WI38 (cell line): ENCODE measurements around the gene F11R.
A peak's percentile ranks its signal among the peaks of the same experiment; 100 is the strongest.
"Not testable (repeated sequence)": the region's sequence is repeated elsewhere in the genome, so short reads cannot be mapped to it uniquely, and the experiment has no call there.

Source experiments
- H3K4me3 ChIP-seq: 2 replicates; pipeline ENCODE4 v1.5.1; 2011; ENCODE audit warnings: low read depth, mild to moderate bottlenecking, control low read depth, low read length
- TF ChIP-seq, protein P1 (sequence below): IDR thresholded peaks from 2 replicates; pipeline ENCODE4 v1.5.1; 2012; ENCODE audit warnings: low read depth, mild to moderate bottlenecking, control low read depth, low read length

Gene F11R

DNA sequence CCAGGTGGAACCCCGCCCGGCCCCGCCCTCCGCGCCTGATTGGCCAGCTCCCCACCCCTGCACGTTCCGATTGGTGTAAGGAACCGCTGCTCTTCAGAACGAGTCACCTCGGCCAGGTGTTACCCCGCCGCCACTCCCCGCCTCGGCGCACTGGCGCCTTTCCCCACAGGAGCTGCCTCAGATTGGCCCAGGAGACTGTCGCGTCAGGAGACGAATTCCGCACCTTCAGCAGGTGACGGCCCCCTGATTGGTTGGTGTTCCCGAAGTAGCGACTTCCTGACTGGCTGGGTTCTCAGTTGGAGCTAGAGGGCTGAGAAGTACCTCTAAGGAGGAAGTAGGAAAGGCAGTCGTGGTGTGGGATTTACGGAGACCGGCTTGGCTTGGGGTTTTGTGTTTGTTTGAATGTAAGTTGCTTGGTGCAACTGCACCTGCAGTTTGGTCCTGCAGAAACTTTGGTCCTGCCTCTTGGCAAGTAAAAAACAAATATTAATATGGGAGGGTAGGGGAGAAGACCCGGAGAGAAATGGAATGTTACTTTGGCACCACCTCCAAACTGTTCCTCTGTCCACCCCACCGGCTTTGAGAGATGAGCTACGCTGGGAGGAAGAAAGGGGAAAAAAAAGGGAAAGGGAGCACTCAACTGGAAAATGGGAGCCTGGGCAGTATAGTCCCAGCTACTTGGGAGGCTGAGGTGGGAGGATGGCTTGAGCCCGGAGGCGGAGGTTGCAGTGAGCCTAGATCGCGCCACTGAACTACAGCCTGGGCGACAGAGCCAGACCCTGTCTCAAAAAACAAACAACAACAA lies 415 bp upstream of the F11R start:
- TF ChIP-seq, protein P1, sequence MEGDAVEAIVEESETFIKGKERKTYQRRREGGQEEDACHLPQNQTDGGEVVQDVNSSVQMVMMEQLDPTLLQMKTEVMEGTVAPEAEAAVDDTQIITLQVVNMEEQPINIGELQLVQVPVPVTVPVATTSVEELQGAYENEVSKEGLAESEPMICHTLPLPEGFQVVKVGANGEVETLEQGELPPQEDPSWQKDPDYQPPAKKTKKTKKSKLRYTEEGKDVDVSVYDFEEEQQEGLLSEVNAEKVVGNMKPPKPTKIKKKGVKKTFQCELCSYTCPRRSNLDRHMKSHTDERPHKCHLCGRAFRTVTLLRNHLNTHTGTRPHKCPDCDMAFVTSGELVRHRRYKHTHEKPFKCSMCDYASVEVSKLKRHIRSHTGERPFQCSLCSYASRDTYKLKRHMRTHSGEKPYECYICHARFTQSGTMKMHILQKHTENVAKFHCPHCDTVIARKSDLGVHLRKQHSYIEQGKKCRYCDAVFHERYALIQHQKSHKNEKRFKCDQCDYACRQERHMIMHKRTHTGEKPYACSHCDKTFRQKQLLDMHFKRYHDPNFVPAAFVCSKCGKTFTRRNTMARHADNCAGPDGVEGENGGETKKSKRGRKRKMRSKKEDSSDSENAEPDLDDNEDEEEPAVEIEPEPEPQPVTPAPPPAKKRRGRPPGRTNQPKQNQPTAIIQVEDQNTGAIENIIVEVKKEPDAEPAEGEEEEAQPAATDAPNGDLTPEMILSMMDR, result no peak
- H3K4me3 ChIP-seq, result peak overlapping the region; percentile 42

DNA sequence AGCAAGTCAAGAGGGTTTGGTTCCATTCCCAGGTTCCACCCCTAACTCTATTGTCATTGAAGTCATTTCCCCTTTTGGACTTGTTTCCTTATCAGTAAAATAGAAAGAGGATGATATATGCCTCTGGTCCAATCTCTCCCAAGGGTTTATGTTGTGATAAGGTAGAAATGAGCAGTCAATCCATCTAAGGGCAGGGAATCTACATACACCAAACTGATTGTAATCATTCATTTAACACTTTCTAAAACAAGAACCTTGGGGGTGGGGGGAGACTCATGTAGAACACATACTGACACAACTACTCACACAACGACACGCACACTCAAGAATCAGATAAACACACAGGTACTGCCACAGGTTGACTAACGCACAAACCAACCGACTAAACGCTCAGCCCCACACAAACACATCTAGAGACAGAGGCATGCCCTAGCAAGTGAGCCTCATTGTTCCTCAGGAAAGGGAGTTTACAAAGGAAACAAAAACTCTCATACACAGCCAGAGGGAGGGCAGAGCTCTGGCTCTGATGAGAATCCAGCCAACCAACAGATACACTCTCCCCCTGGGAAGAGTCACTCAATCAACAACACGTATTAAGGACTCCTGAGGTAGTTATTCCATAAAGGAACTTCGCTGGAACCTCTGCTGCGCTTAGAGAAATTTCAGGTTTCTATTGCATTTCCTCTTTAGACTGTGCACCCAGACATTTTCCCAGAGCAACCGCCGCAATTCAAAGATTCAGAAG lies 1.0 kb downstream of the F11R start:
- H3K4me3 ChIP-seq, result no peak overlapping the region; the same call in 1 of the 2 replicates
- TF ChIP-seq, protein P1, result no peak

DNA sequence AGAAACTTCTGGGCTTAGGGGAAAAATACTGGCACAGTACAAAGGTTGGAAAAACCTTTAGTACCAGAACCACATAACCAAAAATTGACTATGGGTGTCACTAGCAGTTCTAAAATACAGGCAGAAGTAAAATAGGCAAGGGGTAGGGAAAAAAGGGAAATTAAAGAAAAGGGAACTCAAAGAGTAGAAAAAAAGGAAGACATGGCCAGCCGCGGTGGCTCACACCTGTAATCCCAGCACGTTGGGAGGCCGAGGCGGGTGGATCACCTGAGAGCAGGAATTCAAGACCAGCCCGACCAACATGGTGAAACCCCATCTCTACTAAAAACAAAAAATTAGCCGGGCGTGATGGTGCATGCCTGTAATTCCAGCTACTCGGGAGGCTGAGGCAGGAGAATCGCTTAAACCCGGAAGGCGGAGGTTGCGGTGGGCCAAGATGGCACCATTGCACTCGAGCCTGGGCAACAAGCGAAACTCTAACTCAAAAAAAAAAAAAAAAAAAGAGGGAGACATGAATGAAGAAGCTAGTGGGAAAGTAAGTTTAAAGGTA lies 1.8 kb downstream of the F11R start:
- H3K4me3 ChIP-seq, result not testable (repeated sequence)

DNA sequence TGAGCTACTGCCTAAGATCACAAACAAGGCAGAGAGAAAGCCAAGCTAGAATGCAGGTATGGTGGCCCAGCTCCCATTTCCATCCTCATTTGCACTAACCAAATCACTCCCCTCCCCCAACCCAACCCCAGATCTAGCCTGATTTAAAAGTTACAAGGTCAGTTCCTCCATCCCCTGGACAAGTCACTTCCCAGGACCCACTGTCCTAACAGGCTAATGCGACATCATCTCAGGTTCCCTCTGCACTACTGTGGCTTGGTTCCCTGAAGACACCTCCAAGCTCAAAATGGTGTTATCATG lies 2.4 kb downstream of the F11R start:
- TF ChIP-seq, protein P1, result no peak
- no peak overlapping the region for H3K4me3 ChIP-seq

DNA sequence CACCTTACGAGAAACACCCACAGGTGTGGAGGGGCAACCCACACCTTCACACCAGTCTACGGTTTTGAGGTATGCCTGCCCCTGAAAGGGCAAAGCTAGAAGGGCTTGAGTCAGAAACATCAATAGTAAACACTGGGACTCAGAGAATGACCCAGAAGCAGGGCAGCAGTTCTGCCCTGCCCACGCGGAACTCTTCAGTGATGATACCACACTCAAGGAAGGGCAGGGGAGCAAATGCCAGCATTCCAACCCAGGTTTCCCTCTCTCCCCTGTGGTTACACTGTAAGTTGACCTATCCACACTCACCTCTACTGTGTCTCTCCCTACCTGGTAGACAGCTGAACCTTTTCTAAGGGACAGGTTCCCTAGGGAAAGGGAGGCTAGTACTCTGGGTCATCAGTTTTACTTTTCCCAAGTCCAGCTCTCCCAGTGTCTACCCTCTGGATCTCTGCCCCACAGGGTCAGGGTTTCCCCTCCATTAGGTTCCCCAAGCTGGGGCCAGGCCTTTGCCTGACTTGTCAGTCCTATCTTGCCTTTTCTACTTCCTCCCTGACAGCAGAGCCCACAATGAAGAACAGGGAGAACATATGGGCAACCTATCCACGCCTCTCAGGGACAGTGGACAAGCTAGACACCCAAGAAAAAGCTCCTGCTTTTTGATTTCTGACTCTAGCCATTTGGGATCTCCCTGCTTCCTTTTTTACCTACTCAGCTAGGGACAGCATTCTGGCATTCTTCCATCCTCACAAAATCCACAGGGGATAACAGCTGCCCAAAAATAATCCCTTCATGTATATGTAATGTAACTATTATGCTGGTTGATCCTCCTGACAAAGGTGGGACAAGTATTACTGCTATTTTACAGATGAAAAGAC lies 3.0 kb downstream of the F11R start:
- H3K4me3 ChIP-seq, result no peak overlapping the region
- TF ChIP-seq, protein P1, result no peak

DNA sequence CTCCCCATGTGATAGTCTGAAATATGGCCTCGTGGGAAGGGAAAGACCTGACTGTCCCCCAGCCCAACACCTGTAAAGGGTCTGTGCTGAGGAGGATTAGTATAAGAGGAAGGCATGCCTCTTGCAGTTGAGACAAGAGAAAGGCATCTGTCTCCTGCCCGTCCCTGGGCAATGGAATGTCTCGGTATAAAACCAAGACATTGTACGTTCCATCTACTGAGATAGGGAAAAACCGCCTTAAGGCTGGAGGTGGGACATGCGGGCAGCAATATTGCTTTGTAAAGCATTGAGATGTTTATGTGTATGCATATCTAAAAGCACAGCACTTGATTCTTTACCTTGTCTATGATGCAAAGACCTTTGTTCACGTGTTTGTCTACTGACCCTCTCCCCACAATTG lies 3.8 kb downstream of the F11R start:
- H3K4me3 ChIP-seq, result not testable (repeated sequence)

DNA sequence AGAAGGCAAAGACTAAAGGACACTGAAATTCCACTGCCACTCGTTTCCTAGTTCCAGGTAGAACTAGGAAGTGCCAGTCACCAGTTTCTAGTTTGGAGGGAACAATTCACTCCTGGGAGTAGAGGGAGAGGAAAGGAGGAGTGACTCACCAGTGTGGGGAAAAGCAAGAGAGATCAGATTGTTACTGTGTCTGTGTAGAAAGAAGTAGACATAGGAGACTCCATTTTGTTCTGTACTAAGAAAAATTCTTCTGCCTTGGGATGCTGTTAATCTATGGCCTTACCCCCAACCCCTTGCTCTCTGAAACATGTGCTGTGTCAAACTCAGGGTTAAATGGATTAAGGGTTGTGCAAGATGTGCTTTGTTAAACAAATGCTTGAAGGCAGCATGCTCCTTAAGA lies 4.3 kb downstream of the F11R start:
- H3K4me3 ChIP-seq, result not testable (repeated sequence)

DNA sequence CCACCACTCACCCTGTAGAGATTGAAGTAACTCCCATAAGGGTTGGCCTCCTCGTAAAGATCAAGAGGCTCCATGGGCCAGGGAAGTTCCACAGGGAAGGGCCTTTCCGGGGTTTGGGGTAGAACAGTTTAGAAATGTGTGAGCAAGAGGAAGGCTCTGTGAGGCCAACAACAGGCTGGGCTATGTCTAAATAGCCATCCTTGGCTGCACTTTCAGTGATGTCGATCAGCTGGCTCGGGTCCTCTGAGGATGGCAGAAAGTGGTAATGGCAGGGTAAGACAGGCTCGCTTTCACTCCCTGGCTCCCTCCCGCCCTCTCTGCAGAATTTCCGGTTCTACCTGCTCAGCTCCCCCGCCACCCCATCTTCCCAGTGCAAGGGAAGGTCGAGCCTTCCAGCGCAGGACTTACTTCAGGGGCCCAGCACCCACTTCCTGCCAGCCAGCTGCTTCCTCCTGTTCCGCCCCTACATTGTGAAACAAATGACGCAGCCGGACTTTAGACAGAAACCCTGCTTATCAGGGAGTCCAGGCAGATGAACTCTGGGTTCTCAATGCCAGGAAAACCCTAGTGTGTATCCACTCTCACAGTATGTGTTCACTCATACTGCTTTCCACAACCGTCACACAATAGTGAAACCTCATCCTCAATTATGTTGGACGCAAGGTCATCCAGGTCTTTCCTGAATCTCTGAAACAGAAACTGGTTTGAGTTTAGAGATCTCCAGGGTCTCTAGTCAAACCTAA lies 7.3 kb downstream of the F11R start:
- TF ChIP-seq, protein P1, result no peak
- no peak overlapping the region for H3K4me3 ChIP-seq
